ENCODE data around the gene IRGC.

GRCh38 chr19:43675906-43676305 lies 40.0 kb upstream of the IRGC start:
- TF ChIP-seq CTCF (IDR thresholded peaks at IDR 0.05 in 2 of 3, conservative IDR thresholded peaks at IDR 0.05 in 1 of 3; ENCODE audit: insufficient read depth in 2 of 3, low read depth in 1 of 3, low read length in 3 of 3) (no peak), SP2 (IDR thresholded peaks at IDR 0.05; ENCODE audit: extremely low read depth, low read depth, low read length, poor library complexity, severe bottlenecking) (no peak), EZH2 (IDR thresholded peaks at IDR 0.05; ENCODE audit: borderline replicate concordance, low read depth, low read length) (no peak), MAFK (IDR thresholded peaks at IDR 0.05; ENCODE audit: low read length) (no peak), PHF8 (IDR thresholded peaks at IDR 0.05; ENCODE audit: borderline replicate concordance, low read length) (no peak), ZNF740 (CRISPR knock-in tag; IDR thresholded peaks at IDR 0.05) (peak; percentile 56), ZNF740 (tag; IDR thresholded peaks at IDR 0.05) (no peak), SIRT6 (IDR thresholded peaks at IDR 0.05; ENCODE audit: low read depth, low read length) (no peak), USF1 (CRISPR knock-in tag; IDR thresholded peaks at IDR 0.05) (no peak), CHD7 (IDR thresholded peaks at IDR 0.05; ENCODE audit: low read depth, low read length) (no peak)

All from K562 (cell line).